HS-5 (cell line): ENCODE measurements around the gene GPR39.

Experiments used
- DNase-seq: peaks from one replicate; pipeline ENCODE4 v3.0.0-alpha.2; 2012; ENCODE audit warnings: low read depth

GPR39 gene

DNA sequence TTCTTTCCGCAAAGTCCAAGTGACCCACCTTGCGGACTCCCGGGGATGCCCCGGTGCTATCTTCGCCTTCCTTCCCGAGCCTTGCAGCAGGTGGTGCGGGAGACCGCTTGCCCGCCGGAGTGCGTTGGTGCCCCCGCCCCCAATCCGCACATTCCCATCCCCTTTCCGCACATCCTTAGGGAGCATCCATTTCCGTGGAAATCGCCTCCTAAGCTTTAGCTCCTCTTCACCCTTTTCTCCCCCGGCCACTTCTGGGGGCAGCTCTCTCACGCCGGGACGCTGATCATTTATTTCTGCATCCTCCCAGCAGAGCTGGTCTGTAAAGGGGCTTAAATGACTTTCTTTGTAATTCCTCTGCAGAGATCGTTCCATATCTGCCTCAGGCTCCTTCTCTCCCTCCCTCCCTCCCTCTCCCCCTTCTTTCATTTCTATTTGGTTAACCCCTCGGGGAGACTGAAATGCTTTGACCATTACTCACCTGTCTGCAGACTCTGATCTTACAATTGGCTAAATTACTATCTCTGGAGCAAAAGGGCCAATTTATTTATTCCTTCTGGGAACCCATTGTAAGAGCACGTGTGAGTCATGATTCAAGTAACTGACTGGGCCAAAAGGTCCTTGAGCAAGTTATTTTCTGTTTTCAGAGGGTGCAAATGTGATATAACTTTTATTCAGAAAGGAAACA lies 254.7 kb downstream of the GPR39 start:
- DNase-seq = peak; percentile 89

DNA sequence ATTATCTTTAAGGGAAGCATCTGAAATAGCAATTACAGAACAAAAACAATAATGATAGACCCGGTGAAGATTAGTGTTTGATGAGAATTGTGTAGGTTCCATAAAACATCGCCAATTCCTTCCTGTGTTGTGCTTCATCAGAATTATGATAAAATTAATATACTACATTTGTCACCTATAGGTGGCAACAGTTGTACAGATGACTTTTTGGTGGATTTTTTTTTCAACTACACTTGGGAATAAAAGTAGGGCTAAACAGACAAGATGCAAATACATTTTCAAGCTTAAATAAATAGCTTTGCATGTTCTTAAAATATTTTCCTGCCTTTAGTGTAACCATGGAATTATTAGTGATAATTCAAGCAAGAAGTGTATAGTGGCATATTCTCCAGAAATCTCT lies 260.4 kb downstream of the GPR39 start:
- DNase-seq = no peak

DNA sequence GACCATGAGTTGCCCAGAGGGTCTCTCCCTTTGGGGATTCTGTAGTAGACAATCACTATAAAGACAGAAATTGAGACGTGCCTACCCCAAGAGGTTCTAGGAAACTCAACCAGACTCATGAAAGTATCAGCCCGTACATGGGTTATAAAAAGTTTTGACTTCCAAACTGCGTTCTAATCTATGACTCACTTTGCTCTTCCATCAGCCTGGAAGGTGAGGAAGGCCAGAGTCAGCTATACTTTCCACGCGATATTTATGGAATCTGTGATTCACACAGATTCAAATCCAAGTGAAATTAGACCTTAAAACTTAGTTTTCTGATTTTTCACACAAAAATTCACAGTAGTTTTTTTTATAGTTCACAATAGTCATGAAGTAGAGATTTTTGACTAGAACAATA lies 261.1 kb downstream of the GPR39 start:
- DNase-seq = no peak

DNA sequence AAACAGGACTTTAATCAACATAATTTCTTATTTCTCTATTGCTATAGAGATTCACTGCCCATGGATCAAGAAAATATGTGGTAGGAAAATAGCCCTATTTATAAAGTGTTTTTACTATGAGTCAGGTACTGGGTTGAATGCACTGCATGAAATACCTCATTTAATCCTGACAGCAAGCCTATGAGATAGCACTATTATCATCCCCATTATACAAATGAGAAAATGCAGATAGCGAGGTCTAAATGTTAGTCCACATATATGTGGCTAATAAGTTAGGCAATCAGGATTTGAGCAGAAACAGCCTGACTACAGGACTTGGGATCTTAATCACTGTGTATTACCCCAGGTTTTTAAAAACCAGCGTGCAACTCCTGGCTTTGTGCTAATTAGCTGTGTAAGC lies 261.9 kb downstream of the GPR39 start:
- DNase-seq = no peak

DNA sequence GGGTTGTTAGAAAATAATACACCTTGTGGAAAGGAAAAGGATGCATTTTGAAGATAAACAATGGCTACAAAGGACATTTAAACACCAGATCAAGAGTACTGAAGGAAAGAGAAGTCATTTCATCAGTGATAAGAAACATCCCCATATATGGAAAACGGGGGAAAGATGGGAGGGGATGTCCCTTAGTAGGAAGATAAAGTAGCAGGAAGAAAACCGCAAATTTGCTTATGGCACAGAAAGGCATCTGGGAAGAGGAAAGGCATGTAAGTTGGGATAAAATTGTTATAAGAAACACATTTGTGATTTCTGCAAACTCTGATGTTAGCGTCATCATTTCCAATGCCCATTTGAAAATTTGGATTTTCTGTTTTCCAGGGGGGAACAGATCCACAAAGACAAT lies 263.9 kb downstream of the GPR39 start:
- DNase-seq = no peak

DNA sequence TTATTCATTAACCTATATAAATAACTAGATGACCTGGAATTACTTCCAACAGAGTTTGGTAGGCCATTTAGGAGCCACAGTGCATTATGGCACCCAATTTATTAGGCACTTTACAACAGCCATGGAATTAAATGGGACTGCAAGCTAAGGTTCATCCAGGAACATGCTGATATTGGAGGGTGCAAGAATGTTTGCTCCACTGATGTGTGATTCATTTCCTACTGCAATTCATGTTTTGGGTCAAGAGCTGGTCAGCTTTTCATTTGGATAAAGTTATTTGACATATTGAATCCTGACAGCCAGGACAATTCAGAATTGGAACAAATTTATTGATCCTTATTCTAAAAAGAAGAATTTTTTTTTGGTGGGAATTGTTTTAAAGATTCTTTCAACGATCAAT lies 265.2 kb downstream of the GPR39 start:
- DNase-seq = no peak

DNA sequence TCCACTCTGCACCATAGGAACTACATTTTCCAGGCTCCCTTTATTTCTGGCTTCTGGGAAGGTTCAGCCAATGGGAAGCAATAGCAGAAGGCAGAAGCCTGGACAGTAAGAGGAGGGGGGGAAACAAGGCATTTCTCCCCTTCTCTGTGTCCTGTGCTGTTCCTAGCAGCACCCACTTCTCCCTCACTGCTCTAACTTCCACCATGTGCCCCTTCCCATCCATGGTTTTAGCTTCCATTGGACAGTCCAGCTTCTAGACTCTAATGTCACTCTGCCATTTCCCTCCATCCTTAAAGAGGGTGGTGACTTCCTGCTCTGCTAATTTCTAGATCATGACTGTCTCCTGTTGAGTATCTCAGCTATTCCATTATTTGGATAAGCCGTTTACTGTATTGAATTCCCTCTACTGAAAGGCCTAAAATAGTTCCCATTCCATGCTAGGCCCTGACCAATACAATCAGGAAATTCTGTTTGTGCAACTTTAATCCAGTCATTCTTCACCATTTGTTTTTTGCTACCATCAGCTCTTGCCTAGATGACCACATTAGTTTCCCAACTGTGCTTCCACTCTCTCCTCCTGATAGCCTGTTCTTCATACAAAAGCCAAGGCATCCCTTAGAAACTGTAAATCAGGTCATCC lies 274.2 kb downstream of the GPR39 start:
- no peak for DNase-seq

DNA sequence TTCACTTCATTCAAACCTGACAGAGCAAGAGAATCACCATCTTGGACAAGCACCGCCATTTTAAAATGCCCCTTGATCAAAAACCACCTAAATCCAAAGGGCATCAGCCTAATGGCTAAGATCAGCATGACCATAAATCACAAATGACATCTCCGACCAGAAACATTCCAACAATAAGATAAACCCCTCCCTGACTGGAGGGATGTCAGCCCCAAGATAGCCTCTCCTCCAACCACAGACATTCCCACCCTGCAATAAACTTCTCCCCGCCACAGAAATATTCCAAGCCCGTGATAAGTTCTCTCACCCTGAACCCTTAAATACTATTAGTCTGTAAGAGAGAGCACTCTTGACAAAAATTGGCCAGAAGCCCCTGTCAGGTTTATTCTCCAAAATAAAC lies 275.0 kb downstream of the GPR39 start:
- no peak for DNase-seq

DNA sequence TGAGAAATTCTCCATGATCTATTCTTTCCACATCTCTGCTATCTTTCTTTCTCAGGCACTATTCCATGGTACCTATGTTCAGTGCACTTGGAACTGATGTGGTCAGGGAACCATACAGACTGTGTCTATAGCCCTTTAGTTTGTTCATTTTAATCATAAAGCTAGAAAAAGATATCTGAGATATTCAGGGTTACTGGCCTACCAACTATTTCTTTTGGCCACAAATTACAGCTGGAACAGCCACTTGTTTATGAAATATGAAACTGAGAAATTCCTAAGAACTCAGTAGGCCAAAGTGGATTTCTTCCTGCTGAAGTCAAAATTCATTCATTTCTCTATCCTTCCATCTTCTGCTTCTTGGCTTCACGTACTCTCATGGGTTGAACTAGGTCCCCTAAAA lies 276.2 kb downstream of the GPR39 start:
- DNase-seq = no peak
